Fibroblast of pulmonary artery (primary cell): ENCODE measurements around the gene KCNMB2.

ENCODE experiments used
- DNase-seq: peaks from one replicate; pipeline ENCODE4 v3.0.0-alpha.2; 2010; ENCODE audit warnings: low read depth
- H3K4me3 ChIP-seq: replicated peaks from 2 replicates; pipeline ENCODE4 v1.5.1; 2011; ENCODE audit warnings: low read depth, mild to moderate bottlenecking, control low read depth, low read length, moderate library complexity
- CTCF ChIP-seq: IDR thresholded peaks from 2 replicates; pipeline ENCODE4 v1.5.1; 2011; ENCODE audit warnings: mild to moderate bottlenecking, control low read depth, low read length, inconsistent platforms; ENCODE audit errors: missing control alignments

The KCNMB2 gene

GRCh38 chr3:178536211-178537079 lies at the start of gene KCNMB2:
TSS of gene KCNMB2 (plus strand) at chr3:178536436.
- DNase-seq, result peak; percentile 29
- H3K4me3 ChIP-seq, result peak within 1 kb of the TSS; percentile 40
- TF ChIP-seq CTCF, result no peak

DNA sequence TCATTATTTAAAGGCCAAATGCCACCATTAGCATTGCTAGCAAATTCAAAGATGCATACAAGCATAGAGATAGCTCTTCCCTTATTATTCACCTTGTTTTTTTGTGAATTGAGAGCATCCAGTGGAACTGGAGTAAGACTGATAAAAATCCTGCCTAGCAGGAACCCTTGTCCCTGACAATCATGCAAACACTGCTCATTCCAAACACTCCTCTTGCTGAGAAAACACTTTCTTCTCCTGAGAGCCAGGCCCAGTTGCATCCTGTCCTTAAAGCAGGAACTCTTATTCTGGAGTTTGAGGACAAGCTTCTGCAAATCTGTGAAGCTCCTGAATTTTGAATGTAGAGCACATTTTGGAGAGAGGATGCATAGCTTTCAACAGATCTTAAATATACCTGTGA lies 49.3 kb upstream of the KCNMB2 start:
- no peak overlapping the region for H3K4me3 ChIP-seq
- DNase-seq, result no peak
- no peak for TF ChIP-seq CTCF

GRCh38 chr3:178487752-178488151 lies 48.5 kb upstream of the KCNMB2 start:
- TF ChIP-seq CTCF, result no peak
- DNase-seq, result no peak

DNA sequence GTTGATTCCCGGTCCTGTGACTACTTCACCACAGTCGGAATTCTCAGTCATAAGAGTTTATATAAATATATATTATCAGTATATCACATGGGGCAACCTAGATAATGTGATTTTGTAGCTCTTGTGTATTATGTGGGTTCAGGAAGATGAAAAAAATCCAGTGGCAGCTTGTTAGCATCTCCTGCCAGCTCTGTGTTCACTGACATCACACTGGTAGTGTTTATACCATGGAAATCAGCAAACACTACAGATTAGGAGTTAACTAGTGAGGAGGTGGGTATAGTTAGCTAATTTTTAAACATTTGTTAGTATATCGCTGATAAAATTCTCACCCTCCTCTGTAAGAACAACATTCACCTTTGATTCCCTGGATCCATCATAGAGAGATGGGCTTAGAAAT lies 44.5 kb upstream of the KCNMB2 start:
- no peak overlapping the region for H3K4me3 ChIP-seq
- no peak for DNase-seq
- TF ChIP-seq CTCF, result no peak

More at GRCh38 chr3:178487752-178488151, 48.5 kb upstream of the KCNMB2 start:
- no peak overlapping the region for H3K4me3 ChIP-seq

DNA sequence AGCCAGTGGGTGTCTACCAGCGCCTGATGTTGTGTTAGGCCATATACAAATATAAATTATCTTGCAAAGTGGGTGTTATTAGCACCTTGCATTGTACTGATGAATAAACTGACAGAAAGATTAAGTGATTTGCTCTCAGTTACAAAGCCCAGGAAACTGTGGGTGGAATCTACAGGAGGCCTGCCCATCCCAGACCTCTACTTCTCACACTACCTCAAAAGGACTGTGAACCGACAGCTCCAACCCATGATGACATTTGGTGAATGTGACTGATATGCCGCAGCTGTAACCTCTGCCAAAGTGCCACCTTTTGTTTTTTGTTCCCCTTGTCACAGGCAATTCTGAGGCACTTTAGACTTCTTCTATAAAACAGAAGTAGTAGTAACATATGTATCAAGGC lies 43.7 kb upstream of the KCNMB2 start:
- DNase-seq, result no peak
- no peak for TF ChIP-seq CTCF
- no peak overlapping the region for H3K4me3 ChIP-seq

- DNase-seq, result no peak
- TF ChIP-seq CTCF, result no peak
- no peak overlapping the region for H3K4me3 ChIP-seq
Measured at GRCh38 chr3:178494386-178494785, 41.9 kb upstream of the KCNMB2 start.

- H3K4me3 ChIP-seq, result no peak overlapping the region
- no peak for TF ChIP-seq CTCF
- DNase-seq, result no peak
Measured at GRCh38 chr3:178496911-178497310, 39.3 kb upstream of the KCNMB2 start.
